SU-DHL-6 (cell line): ENCODE measurements around the gene PCDHA11.

Experiments
- H2AFZ ChIP-seq: fragments of 200-600 bp; sonication (generic); 2 replicates; pipeline ENCODE4 v1.6.1; 2014; ENCODE audit warnings: low read depth, mild to moderate bottlenecking, moderate library complexity, mixed read lengths, antibody characterized with exemption, low read length; ENCODE audit not compliant: severe bottlenecking
- H3F3A ChIP-seq: fragments of 200-600 bp; shearing (Covaris generic); 2 replicates; pipeline ENCODE4 v1.6.0; 2016; ENCODE audit warnings: antibody characterized with exemption, mild to moderate bottlenecking; ENCODE audit not compliant: insufficient read depth
- H3K27ac ChIP-seq: fragments of 200-600 bp; sonication (generic); 2 replicates; pipeline ENCODE4 v1.5.1; 2016; ENCODE audit warnings: low read depth, mild to moderate bottlenecking, low read length, moderate library complexity, mixed read lengths
- H3K27me3 ChIP-seq: fragments of 200-600 bp; sonication (generic), shearing (Covaris generic); 2 replicates; pipeline ENCODE4 v1.6.0; 2014; ENCODE audit warnings: mild to moderate bottlenecking, low read length
- H3K36me3 ChIP-seq: fragments of 200-600 bp; sonication (generic); 2 replicates; pipeline ENCODE4 v1.6.1; 2014; ENCODE audit warnings: mild to moderate bottlenecking, low read length, mixed read lengths
- H3K4me2 ChIP-seq: fragments of 300-600, 200-600 bp; shearing (Covaris generic), sonication (generic); 2 replicates; pipeline ENCODE4 v1.6.0; 2014; ENCODE audit warnings: low read length, low read depth, mild to moderate bottlenecking; ENCODE audit not compliant: poor library complexity, severe bottlenecking
- H3K4me3 ChIP-seq: fragments of 200-600 bp; sonication (generic); 2 replicates; pipeline ENCODE4 v1.5.1; 2014; ENCODE audit warnings: antibody characterized with exemption, low read length, mild to moderate bottlenecking, mixed read lengths; ENCODE audit not compliant: insufficient read depth, poor library complexity, severe bottlenecking
- H3K79me2 ChIP-seq: fragments of 200-600 bp; sonication (generic); 2 replicates; pipeline ENCODE4 v1.6.1; 2014; ENCODE audit warnings: mild to moderate bottlenecking, low read length, moderate library complexity; ENCODE audit not compliant: insufficient read depth
- H3K9ac ChIP-seq: fragments of 200-600 bp; sonication (generic); 2 replicates; pipeline ENCODE4 v1.7.0; 2014; ENCODE audit warnings: mild to moderate bottlenecking, low read length
- H3K9me2 ChIP-seq: fragments of 200-600 bp; sonication (generic); replicated peaks from 2 replicates; pipeline ENCODE4 v1.6.1; 2014; ENCODE audit warnings: low read length; ENCODE audit not compliant: insufficient read depth
- H3K9me3 ChIP-seq: fragments of 200-600 bp; sonication (generic); 2 replicates; pipeline ENCODE4 v1.6.1; 2014; ENCODE audit warnings: low read length, mixed read lengths; ENCODE audit not compliant: insufficient read depth
- H4K20me1 ChIP-seq: fragments of 200-600 bp; sonication (generic); 2 replicates; pipeline ENCODE4 v1.6.1; 2014; ENCODE audit warnings: low read depth, mild to moderate bottlenecking, antibody characterized with exemption, low read length, moderate library complexity, mixed read lengths
- EZH2phosphoT487 ChIP-seq: fragments of 200-600 bp; sonication (generic), shearing (Covaris generic); conservative IDR thresholded peaks from 2 replicates; pipeline ENCODE4 v1.6.1; 2018; ENCODE audit warnings: mild to moderate bottlenecking, antibody characterized with exemption, low read length, moderate library complexity, mixed read lengths
- TF ChIP-seq, protein P1 (sequence below): fragments of 200-600 bp; sonication (generic); IDR thresholded peaks from one replicate; pipeline ENCODE4 v1.5.1; 2017; ENCODE audit warnings: antibody characterized with exemption, mild to moderate bottlenecking, low read length, moderate library complexity; ENCODE audit not compliant: insufficient read depth, poor library complexity, severe bottlenecking

Gene PCDHA11

DNA sequence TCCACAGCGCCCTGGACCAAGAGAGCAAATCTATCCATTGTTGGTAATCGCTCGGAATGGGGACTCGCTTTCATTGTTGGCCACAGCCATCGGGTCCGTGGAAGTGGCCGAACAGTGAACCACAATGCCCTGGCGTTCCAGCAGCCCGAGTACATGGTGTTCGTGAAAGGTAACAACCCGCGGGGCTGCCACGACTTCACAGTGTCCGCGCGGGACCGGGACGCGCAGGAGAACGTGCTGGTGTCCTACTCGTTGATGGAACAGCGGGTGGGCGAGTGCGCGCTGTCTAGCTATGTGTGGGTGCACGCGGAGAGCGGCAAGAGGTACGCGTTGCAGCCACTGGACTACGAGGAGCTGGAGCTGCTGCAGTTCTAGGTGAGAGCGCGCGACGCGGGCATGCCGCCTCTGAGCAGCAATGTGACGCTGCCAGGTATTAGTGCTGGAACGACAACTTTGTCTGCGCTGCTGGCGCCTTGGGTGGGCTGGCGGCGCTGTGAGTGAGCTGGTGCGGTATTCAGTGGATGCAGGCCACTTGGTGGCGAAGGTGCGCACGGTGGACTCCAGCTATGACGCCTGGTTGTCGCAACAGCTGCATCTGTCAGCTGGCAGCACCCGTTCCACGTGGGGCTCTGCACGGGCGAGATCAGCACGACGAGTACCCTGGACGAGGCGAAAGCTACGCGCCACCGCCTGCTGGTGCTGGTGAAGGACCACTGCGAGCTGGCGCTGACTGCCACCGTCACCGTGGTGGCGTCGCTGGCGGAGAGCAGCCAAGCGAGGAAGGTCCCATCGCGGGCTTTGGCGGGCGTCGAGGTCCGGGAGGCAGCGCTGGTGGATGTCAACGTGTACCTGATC is 6.1 kb upstream of the PCDHA11 start:
- TF ChIP-seq, protein P1, sequence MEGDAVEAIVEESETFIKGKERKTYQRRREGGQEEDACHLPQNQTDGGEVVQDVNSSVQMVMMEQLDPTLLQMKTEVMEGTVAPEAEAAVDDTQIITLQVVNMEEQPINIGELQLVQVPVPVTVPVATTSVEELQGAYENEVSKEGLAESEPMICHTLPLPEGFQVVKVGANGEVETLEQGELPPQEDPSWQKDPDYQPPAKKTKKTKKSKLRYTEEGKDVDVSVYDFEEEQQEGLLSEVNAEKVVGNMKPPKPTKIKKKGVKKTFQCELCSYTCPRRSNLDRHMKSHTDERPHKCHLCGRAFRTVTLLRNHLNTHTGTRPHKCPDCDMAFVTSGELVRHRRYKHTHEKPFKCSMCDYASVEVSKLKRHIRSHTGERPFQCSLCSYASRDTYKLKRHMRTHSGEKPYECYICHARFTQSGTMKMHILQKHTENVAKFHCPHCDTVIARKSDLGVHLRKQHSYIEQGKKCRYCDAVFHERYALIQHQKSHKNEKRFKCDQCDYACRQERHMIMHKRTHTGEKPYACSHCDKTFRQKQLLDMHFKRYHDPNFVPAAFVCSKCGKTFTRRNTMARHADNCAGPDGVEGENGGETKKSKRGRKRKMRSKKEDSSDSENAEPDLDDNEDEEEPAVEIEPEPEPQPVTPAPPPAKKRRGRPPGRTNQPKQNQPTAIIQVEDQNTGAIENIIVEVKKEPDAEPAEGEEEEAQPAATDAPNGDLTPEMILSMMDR: no peak
- no peak for TF ChIP-seq EZH2phosphoT487

GRCh38 chr5:140869555-140869886 is 764 bp downstream of the PCDHA11 start:
- H3K9me2 ChIP-seq: no peaks in the 10 kb centered on the region
- no peak for TF ChIP-seq EZH2phosphoT487
- TF ChIP-seq, protein P1: no peak
- no peaks in the 10 kb centered on the region for H3K79me2 ChIP-seq
- H3K9ac ChIP-seq: no peak overlapping the region
- no peaks in the 10 kb centered on the region for H3K27me3 ChIP-seq
- H4K20me1 ChIP-seq: no peaks in the 10 kb centered on the region
- H3F3A ChIP-seq: no peaks in the 10 kb centered on the region
- H2AFZ ChIP-seq: no peak overlapping the region
- no peaks in the 10 kb centered on the region for H3K36me3 ChIP-seq
- H3K4me2 ChIP-seq: no peak overlapping the region
- no peak overlapping the region for H3K27ac ChIP-seq
- no peak overlapping the region for H3K4me3 ChIP-seq
- H3K9me3 ChIP-seq: no peaks in the 10 kb centered on the region

More for the DNA sequence above, 6.1 kb upstream of the PCDHA11 start:
- no peak overlapping the region for H3K4me2 ChIP-seq
- H3K79me2 ChIP-seq: no peaks in the 10 kb centered on the region
- no peak overlapping the region for H3K4me3 ChIP-seq
- no peak overlapping the region for H3K27ac ChIP-seq
- no peaks in the 10 kb centered on the region for H4K20me1 ChIP-seq
- H2AFZ ChIP-seq: no peak overlapping the region
- no peaks in the 10 kb centered on the region for H3F3A ChIP-seq
- H3K9me2 ChIP-seq: no peaks in the 10 kb centered on the region
- no peaks in the 10 kb centered on the region for H3K27me3 ChIP-seq
- no peaks in the 10 kb centered on the region for H3K36me3 ChIP-seq
- no peaks in the 10 kb centered on the region for H3K9me3 ChIP-seq
- H3K9ac ChIP-seq: no peak overlapping the region

GRCh38 chr5:140870221-140871201 is 1.8 kb downstream of the PCDHA11 start:
- H3K27me3 ChIP-seq: no peaks in the 10 kb centered on the region
- H3K36me3 ChIP-seq: no peaks in the 10 kb centered on the region
- no peak overlapping the region for H3K27ac ChIP-seq
- H3K4me2 ChIP-seq: no peak overlapping the region
- H3K4me3 ChIP-seq: no peak overlapping the region
- no peaks in the 10 kb centered on the region for H3F3A ChIP-seq
- H4K20me1 ChIP-seq: no peaks in the 10 kb centered on the region
- no peaks in the 10 kb centered on the region for H3K79me2 ChIP-seq
- no peaks in the 10 kb centered on the region for H3K9me3 ChIP-seq
- TF ChIP-seq, protein P1: no peak
- no peak for TF ChIP-seq EZH2phosphoT487
- no peaks in the 10 kb centered on the region for H3K9me2 ChIP-seq
- H2AFZ ChIP-seq: no peak overlapping the region
- no peak overlapping the region for H3K9ac ChIP-seq
